ENCODE results near the gene DMP1.
"Not testable (repeated sequence)": the region's sequence is repeated elsewhere in the genome, so short reads cannot be mapped to it uniquely, and the experiment has no call there.

The DMP1 gene

GRCh38 chr4:87688316-87688715, 38.2 kb downstream of the DMP1 start:
- DNase-seq: no peak

DNA sequence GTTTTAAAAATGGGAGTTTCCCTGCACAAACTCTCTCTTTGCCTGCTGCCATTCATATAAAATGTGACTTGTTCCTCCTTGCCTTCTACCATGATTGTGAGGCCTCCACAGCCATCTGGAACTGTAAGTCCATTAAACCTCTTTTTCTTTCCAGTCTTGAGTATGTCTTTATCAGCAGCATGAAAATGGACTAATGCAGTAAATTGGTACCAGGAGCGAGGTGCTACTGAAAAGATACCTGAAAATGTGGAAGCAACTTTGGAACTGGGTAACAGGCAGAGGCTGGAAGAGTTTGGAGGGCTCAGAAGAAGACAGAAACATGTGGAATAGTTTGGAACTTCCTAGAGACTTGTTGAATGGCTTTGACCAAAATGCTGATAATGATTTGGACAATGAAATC, 40.9 kb downstream of the DMP1 start:
- not testable (repeated sequence) for DNase-seq

DNA sequence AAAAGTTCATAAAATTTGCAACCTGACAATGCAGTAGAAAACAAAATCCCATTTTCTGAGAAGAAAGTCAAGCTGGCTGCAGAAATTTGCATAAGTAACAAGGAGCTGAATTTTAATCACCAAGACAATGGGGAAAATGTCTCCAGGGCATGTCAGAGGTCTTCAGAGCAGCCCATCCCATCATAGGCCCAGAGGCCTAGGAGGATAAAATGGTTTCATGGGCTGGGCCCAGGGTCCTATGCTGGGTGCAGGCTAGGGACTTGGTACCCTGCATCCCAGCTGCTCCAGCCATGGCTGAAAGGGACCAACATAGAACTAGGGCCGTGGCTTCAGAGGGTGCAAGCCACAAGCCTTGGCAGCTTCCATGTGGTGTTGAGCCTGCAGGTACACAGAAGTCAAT, 42.0 kb downstream of the DMP1 start:
- DNase-seq: not testable (repeated sequence)

- no peak for DNase-seq
Measured at GRCh38 chr4:87697272-87697671, 47.2 kb downstream of the DMP1 start.

GRCh38 chr4:87697945-87698344, 47.9 kb downstream of the DMP1 start:
- DNase-seq: no peak

- DNase-seq: peak in 1 of 2 donors; percentile 60
Measured at GRCh38 chr4:87698394-87698793, 48.3 kb downstream of the DMP1 start.

DNA sequence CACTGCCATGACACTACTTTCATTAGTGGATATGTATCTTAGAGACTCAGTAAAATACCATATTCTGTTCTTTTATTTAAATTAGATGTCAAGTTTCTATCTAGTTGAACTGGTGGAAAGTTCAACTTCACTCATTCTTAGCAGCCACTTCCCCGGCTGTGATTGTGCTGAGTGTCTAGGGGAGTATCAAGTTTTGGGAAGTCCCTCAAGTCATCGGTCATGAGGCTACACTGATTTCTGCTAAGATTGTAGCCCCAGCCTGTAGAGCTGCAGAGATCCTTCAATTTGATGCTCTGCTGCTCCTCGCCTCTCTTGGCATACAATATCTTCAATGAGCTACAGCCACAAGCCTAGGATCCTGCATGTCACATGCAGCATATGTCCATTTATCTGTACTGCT, 53.9 kb downstream of the DMP1 start:
- DNase-seq: peak; percentile 54

- no peak for DNase-seq
Measured at GRCh38 chr4:87707279-87707918, 57.3 kb downstream of the DMP1 start.
